Ramos (cell line): ENCODE results near the gene GRPEL1.

ENCODE experiments used
- in situ Hi-C: fragments of 300-500 bp; cut with MboI; formaldehyde crosslinking; loops from one replicate; pipeline ENCODE4 v1.14.3; 2022; ENCODE audit warnings: low sequenced_read_pairs; ENCODE audit not compliant: unreplicated experiment

Gene GRPEL1

DNA sequence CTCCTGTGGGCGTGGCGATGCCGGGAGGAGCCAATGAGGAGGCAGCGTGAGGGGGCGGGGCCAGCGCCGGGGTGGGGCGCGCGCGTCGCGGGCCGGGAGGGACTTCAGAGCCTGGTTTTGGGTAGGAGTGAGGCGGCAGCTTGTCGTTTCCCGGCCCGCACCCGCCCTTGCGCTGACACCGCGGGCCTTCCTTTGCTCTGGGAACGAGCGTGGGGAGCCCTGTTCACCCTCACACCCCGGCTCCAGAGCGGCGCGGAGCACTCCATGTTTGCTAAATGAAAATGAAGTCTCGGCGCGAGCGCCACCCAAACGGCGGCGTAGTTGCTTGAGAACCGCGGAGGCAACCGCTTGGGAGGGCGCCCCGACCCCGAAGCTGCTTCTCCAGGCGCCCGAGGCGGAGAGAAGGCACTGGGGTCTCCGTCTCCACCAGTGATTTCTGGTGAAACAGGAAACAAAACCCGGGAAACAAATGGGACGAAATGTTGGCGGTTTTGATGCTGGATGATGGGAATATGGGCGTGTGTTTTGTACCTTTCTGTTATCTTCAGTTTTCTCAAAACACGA is 497 bp upstream of the GRPEL1 start:
- in situ Hi-C loops, result no loop called here

- in situ Hi-C loops, result no loop called here
Measured at GRCh38 chr4:7067126-7067451, 775 bp downstream of the GRPEL1 start.

DNA sequence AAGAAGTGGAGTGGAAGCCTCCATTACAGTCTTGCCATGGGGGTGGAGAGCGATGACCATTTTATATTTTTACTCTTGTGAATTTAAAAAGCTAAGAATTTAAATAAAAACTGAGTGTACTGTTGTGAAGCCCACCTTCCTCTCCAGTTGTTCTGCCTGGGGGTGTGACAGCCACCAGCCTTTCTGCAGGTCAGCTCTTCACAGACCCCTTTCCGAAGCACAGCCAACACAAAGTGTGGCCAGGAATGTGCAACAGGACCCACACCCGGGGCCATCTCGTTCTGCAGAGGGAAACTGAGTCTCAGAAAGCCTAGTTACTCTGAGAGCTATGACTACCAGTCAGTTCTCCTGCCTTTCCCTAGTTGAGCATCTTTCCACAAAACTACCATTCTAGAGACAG is 1.4 kb downstream of the GRPEL1 start:
- in situ Hi-C loops, result no loop called here

GRCh38 chr4:7066006-7066405 is 1.9 kb downstream of the GRPEL1 start:
- in situ Hi-C loops, result no loop called here

GRCh38 chr4:7063362-7063761 is 4.5 kb downstream of the GRPEL1 start:
- in situ Hi-C loops, result no loop called here

DNA sequence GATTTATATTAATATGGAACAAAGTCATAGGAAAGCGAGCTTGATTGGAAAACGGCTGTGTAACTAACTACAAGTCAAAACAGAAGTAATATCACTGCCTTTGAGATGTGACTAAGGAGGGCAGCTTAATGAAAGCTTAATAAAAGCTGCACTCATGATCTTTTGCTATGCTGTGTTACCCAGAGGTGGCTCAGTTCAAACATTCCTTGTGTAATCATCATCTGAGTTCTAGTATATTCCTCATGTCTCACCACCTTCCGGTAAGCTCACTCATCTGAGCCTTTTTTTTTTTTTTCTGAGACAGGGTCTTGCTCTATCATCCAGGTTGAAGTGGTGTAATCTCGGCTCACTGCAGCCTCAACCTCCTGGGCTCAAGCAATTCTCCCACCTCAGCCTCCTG is 5.0 kb downstream of the GRPEL1 start:
- in situ Hi-C loops, result no loop called here

GRCh38 chr4:7061815-7062214 is 6.0 kb downstream of the GRPEL1 start:
- in situ Hi-C loops, result no loop called here

DNA sequence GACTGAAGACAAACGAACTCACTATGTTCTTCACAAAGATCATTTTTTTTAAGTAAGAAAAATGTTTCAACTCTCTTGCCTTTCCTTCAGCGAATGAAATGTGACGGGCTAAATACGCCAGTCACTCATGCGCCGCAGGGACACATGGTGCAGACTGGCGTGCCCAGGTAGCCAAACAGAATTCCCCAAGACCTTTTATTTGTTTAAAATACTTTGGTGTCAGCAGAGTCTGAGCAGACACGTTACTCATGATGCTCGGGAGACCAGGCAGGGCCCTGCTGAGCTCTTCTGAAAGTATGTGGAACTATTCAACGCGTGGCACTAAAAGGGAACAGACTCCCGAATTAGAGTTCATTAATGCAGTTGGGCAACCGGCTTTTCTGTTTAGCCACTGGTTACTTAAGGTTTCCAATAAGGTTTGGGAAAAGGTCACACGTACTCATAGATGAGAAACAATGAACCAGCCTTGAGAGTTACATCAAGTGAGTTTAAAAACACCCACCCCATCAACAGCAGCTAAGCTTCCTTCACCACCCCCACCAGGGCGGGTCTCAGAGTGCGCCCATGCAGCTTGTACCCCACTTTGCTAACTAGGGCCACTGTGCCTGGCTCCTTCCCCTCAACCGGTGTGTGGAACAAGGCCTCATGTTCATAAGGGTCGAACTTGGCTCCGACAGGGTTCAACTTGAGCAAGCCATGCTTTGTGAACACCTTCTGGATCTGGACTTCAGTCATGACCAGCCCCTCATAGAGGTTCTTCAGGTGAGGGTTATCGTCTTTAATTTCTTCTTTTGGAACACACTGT is 7.3 kb downstream of the GRPEL1 start:
- in situ Hi-C loops, result no loop called here

GRCh38 chr4:7059662-7060061 is 8.2 kb downstream of the GRPEL1 start:
- in situ Hi-C loops, result no loop called here

DNA sequence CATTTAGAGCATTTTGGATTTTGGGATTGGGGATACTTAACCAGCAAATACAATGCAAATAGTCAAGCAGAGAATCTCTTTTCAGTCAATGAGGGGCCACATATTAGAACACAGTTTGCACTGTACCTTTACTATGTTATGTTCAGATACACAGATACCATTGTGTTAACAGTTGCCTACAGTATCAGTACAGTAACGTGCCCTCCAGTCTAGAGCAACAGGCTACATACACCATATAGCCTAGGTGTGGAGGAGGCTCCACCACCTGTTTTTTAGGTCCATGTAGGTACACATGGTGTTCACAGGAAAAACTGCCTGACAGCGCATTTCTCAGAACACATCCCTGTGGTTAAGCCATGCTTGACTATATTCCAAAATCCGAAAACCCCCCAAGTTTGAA is 9.1 kb downstream of the GRPEL1 start:
- in situ Hi-C loops, result no loop called here

- in situ Hi-C loops, result no loop called here
Measured at GRCh38 chr4:7055990-7056325, 11.9 kb downstream of the GRPEL1 start.

DNA sequence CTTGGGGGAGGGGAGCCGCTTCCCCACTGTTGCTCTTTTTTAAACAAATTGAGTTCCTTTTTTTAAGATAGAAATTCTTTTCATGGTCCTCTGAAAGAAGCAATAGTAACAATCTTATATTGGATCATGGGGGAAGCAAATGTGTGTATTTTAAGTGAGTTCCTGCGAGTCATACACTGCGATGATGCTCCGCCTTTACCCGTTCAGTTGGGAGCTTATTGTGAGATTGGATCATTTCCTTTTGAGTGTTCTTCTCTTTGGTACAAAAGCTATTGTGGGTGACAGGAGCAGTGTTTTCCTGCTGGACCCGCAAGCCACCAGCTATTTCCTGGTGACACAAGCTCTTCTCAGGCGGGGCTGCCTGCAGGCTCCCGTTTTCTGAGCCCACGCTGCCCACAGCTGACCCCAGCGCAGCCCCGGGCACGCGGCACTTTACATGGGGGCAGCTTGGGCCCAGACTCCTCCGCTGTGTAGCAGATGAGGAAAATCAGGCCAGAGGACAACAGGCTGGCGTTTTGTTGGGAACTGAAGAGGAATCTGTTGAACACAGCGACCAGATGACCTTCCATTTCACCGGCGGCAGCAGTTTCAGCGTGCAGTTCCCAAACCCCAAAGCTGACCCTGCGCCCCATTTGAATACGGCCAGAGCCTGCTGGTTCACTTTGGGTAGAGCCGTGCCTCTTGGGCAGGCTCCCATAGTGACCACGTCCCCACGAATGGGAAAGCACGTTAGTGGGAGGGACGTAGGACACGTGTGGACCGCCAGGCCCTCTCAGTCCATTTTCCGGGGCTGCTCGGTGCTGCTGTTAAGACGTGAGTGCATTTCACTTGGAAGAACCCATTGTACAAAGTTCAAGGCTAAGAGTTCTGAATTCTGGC is 12.5 kb downstream of the GRPEL1 start:
- in situ Hi-C loops, result no loop called here

- in situ Hi-C loops, result no loop called here
Measured at GRCh38 chr4:7054106-7054880, 13.6 kb downstream of the GRPEL1 start.

DNA sequence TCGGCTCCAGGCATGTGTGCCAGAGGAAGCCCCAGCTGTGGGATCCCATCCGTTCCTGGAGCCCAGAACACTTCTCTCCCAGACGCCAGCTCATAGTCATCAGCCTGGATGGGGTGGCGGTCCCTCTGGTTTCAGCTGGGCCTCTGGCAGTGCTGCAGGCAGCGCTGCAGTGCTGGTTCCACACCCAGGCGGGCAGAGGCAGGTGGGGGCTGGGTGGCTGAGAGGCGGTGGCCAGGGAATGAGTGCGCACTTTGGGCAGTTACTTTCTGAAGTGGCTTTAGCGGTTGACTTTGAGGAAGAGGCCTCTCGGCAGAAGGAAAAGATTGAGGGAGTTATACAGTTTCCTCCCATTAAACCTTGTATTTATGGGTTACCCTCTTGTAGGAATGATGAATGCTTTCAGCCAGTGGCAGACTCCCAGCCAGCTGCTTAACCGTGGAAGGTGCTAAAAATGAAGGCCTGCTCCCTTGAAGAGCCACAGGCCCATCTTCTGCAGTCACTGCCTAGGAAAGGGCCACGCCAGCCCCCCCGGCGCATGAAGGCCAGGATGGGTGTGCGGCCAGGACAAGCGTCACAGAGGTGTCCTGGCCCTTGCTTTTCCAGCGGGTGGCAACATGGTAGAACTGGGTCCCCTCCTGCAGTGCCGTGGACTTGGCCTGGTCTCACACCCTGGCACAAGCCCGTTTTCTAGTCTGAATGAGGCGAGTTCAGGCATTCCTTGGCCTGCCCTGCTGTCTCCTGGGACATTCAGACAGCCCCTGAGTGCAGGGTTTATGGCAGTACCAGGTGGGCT is 14.7 kb downstream of the GRPEL1 start:
- in situ Hi-C loops, result no loop called here

DNA sequence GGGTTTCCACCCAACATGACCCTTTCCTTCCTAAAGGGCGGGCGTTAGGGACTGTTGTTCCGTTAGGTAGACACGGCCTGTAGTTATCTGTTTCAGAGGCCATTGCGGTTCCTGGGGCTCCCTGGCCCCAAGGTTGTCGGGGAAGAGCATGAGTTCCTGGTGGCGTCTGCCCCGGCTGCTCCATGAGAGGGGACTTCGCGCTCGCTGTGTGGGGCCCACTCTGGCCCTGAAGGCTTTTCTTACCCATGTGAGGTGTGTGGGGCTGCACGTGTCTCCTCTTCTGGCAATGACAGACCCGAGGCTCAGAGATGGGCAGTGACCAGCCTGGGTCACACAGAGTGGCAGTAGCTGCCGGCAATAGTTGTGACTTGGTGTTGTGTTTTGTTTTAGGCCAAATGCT is 15.6 kb downstream of the GRPEL1 start:
- in situ Hi-C loops, result no loop called here

DNA sequence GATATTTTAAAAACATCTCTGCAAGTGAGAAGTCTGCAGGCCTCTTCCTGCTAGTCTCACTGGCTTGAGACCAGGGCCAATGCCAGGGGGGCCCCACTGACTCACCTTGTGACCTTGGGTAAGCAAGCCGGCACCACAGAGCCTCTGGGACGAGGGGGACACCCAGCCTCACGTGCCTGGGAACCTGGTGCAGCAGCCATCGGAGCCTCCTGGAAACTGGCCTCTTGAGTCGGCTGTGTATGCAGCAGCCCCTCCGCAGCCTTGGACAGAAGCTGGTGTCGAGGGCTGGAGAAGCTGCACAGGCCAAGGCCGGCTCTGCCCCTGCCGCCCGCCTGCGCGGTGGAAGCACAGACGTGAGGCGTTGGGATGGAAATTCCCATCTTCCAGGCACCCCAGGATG is 16.0 kb downstream of the GRPEL1 start:
- in situ Hi-C loops, result no loop called here

- in situ Hi-C loops, result no loop called here
Measured at GRCh38 chr4:7051144-7051495, 16.7 kb downstream of the GRPEL1 start.

- in situ Hi-C loops, result no loop called here
Measured at GRCh38 chr4:7050481-7051143, 17.3 kb downstream of the GRPEL1 start.

- in situ Hi-C loops, result no loop called here
Measured at GRCh38 chr4:7049739-7050138, 18.1 kb downstream of the GRPEL1 start.

DNA sequence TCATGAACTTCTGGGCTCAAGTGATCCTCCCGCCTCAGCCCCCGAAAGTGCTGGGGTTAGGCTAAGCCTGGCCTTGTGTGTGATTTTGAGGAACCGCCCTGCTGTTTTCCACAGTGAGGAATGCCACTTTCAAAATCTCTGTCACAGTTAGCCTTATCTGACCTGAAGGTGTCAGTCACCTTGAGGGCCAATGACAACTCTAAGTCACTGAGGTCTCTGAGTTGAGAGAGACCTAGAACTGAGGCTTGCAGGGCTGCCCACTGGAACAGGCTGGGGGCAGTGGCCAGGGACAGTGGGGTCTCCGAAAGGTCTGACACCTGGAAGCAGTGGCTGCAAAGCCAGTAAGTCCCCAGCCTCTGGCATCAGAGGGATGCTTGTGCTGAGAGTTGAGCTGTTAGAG is 18.6 kb downstream of the GRPEL1 start:
- in situ Hi-C loops, result no loop called here
